ENCODE results near the gene DHRS2.
A peak's percentile ranks its signal among the peaks of the same experiment; 100 is the strongest.

DHRS2 gene, protein sequence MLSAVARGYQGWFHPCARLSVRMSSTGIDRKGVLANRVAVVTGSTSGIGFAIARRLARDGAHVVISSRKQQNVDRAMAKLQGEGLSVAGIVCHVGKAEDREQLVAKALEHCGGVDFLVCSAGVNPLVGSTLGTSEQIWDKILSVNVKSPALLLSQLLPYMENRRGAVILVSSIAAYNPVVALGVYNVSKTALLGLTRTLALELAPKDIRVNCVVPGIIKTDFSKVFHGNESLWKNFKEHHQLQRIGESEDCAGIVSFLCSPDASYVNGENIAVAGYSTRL

DNA sequence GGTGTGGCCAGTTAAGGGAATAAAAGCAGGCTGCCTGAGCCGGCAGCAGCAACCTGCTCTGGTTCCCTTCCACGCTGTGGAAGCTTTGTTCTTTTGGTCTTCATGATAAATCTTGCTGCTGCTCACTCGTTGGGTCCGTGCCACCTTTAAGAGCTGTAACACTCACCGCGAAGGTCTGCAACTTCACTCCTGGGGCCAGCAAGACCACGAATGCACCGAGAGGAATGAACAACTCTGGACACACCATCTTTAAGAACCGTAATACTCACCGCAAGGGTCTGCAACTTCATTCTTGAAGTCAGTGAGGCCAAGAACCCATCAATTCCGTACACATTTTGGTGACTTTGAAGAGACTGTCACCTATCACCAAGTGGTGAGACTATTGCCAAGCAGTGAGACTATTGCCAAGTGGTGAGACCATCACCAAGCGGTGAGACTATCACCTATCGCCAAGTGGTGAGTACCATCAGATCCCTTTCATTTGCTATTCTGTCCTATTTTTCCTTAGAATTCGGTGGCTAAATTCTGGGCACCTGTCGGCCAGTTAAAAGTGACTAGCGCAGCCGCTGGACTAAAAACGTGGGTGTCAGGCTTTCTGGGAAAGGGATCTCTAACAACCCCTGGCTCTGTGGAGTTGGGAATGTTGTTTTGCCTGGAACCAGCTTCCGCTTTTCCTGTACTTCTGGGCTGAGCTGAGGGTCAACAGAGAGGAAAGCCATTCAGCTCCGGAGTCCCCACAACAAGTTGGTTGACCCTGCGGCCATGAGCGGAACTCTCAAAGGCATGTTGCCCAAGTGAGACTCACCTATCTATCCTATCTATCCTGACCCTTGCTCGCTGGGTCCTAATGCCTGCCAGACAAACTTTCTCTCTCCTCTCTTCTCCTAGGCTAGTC is at the start of gene DHRS2:
Gene DHRS2 (plus strand): TSS at position 48 of the 895 bp plus-strand sequence. CDS start 2,501 bp downstream, outside the sequence.
- ATAC-seq: no peak
- TF ChIP-seq ISL1 (CRISPR knock-in tag; IDR thresholded peaks at IDR 0.05) (no peak), GLIS3 (CRISPR knock-in tag; IDR thresholded peaks at IDR 0.05) (no peak), OSR1 (CRISPR knock-in tag; IDR thresholded peaks at IDR 0.05) (no peak)
- TF ChIP-seq, protein P1, sequence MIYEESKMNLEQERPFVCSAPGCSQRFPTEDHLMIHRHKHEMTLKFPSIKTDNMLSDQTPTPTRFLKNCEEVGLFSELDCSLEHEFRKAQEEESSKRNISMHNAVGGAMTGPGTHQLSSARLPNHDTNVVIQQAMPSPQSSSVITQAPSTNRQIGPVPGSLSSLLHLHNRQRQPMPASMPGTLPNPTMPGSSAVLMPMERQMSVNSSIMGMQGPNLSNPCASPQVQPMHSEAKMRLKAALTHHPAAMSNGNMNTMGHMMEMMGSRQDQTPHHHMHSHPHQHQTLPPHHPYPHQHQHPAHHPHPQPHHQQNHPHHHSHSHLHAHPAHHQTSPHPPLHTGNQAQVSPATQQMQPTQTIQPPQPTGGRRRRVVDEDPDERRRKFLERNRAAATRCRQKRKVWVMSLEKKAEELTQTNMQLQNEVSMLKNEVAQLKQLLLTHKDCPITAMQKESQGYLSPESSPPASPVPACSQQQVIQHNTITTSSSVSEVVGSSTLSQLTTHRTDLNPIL (CRISPR knock-in tag; IDR thresholded peaks at IDR 0.05; ENCODE audit: low read depth): no peak
- TF ChIP-seq, protein P2, sequence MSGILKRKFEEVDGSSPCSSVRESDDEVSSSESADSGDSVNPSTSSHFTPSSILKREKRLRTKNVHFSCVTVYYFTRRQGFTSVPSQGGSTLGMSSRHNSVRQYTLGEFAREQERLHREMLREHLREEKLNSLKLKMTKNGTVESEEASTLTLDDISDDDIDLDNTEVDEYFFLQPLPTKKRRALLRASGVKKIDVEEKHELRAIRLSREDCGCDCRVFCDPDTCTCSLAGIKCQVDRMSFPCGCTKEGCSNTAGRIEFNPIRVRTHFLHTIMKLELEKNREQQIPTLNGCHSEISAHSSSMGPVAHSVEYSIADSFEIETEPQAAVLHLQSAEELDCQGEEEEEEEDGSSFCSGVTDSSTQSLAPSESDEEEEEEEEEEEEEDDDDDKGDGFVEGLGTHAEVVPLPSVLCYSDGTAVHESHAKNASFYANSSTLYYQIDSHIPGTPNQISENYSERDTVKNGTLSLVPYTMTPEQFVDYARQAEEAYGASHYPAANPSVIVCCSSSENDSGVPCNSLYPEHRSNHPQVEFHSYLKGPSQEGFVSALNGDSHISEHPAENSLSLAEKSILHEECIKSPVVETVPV (CRISPR knock-in tag; IDR thresholded peaks at IDR 0.05): no peak

DNA sequence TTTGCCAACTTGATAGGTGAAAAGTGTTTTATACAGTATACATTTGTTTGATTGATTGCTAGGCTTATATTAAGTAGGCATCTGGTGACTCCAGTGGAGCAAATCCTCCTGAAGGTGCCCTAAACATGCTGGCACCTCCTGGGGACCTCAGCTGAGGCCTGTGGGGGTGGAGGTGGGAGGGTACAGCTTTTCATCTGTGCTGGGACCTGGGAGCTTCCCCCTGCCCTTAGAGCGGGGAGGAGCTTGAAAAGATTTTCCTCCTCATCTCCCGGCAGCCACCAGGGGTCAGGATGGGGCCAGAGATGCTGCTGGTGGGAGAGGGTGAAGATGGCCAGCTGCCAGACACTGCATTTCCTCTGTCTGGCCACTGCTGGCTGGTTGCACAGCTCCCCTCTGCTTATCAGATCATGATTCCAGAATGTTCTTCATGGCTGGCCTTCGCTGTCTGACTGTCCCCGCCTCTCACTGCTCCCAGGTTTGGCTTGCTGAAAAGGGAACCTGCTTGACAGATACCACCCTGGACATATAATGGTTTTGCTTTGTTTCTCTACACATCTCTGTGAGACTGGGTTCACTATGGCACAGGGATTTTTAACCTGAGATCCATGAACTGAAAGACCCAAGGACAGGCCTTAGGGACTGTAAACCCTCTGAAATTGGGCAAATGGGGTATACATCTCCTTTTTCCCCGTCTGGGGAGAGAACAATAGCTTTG is 47.1 kb upstream of the DHRS2 start:
- ATAC-seq: peak; percentile 100
- TF ChIP-seq ESRRG (CRISPR knock-in tag; IDR thresholded peaks at IDR 0.05): no peak
- TF ChIP-seq PPARA (CRISPR knock-in tag; IDR thresholded peaks at IDR 0.05; ENCODE audit: borderline replicate concordance): no peak
- peak; percentile 26; the same call in 1 of the 2 replicates for TF ChIP-seq ZNF70 (CRISPR knock-in tag; IDR thresholded peaks at IDR 0.05)
- no peak for TF ChIP-seq OSR1 (CRISPR knock-in tag; IDR thresholded peaks at IDR 0.05)
- no peak for TF ChIP-seq ISL1 (CRISPR knock-in tag; IDR thresholded peaks at IDR 0.05)
- TF ChIP-seq, protein P3, sequence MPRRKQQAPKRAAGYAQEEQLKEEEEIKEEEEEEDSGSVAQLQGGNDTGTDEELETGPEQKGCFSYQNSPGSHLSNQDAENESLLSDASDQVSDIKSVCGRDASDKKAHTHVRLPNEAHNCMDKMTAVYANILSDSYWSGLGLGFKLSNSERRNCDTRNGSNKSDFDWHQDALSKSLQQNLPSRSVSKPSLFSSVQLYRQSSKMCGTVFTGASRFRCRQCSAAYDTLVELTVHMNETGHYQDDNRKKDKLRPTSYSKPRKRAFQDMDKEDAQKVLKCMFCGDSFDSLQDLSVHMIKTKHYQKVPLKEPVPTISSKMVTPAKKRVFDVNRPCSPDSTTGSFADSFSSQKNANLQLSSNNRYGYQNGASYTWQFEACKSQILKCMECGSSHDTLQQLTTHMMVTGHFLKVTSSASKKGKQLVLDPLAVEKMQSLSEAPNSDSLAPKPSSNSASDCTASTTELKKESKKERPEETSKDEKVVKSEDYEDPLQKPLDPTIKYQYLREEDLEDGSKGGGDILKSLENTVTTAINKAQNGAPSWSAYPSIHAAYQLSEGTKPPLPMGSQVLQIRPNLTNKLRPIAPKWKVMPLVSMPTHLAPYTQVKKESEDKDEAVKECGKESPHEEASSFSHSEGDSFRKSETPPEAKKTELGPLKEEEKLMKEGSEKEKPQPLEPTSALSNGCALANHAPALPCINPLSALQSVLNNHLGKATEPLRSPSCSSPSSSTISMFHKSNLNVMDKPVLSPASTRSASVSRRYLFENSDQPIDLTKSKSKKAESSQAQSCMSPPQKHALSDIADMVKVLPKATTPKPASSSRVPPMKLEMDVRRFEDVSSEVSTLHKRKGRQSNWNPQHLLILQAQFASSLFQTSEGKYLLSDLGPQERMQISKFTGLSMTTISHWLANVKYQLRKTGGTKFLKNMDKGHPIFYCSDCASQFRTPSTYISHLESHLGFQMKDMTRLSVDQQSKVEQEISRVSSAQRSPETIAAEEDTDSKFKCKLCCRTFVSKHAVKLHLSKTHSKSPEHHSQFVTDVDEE (CRISPR knock-in tag; IDR thresholded peaks at IDR 0.05): peak; percentile 70; the same call in 1 of the 2 replicates

DNA sequence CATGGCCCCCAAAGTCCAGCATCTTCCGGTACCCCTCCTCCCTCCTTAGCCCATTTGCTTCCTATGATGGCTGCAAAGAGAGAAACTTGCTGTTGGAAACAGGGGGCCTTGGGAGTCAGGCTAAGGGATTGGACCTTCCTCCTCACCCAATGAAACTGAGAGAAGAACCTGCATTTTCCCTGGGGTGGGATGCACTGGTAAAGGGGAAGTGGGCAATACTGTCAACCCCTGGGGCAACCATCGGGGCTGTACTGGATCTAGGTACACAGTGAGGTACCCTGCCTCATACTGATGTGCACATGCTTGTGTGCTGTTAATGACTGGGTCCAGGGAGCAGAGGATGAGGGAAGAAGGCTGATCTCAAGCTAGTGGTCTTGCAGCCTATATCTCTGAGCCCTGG is 46.6 kb upstream of the DHRS2 start:
- ATAC-seq: no peak; the same call in 2 of the 3 replicates
- TF ChIP-seq ZNF70 (CRISPR knock-in tag; IDR thresholded peaks at IDR 0.05) (no peak), BACH2 (CRISPR knock-in tag; IDR thresholded peaks at IDR 0.05; ENCODE audit: borderline replicate concordance) (no peak), SNAI2 (CRISPR knock-in tag; IDR thresholded peaks at IDR 0.05) (no peak), TCF4 (CRISPR knock-in tag; IDR thresholded peaks at IDR 0.05; ENCODE audit: borderline replicate concordance) (no peak), ZNF565 (CRISPR knock-in tag; conservative IDR thresholded peaks at IDR 0.05; ENCODE audit: low read depth) (no peak), ARNTL (CRISPR knock-in tag; IDR thresholded peaks at IDR 0.05; ENCODE audit: borderline replicate concordance, low read depth) (no peak), ISL1 (CRISPR knock-in tag; IDR thresholded peaks at IDR 0.05) (no peak), ZFP30 (CRISPR knock-in tag; IDR thresholded peaks at IDR 0.05) (no peak), ESRRG (CRISPR knock-in tag; IDR thresholded peaks at IDR 0.05) (no peak), ZFP3 (CRISPR knock-in tag; IDR thresholded peaks at IDR 0.05) (no peak), OSR1 (CRISPR knock-in tag; IDR thresholded peaks at IDR 0.05) (no peak), GLIS3 (CRISPR knock-in tag; IDR thresholded peaks at IDR 0.05) (no peak), PPARA (CRISPR knock-in tag; IDR thresholded peaks at IDR 0.05; ENCODE audit: borderline replicate concordance) (no peak), ZNF8 (CRISPR knock-in tag; IDR thresholded peaks at IDR 0.05) (no peak)
- TF ChIP-seq, protein P3 (CRISPR knock-in tag; IDR thresholded peaks at IDR 0.05): no peak
- TF ChIP-seq, protein P4, sequence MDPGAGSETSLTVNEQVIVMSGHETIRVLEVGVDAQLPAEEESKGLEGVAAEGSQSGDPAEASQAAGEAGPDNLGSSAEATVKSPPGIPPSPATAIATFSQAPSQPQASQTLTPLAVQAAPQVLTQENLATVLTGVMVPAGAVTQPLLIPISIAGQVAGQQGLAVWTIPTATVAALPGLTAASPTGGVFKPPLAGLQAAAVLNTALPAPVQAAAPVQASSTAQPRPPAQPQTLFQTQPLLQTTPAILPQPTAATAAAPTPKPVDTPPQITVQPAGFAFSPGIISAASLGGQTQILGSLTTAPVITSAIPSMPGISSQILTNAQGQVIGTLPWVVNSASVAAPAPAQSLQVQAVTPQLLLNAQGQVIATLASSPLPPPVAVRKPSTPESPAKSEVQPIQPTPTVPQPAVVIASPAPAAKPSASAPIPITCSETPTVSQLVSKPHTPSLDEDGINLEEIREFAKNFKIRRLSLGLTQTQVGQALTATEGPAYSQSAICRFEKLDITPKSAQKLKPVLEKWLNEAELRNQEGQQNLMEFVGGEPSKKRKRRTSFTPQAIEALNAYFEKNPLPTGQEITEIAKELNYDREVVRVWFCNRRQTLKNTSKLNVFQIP (CRISPR knock-in tag; IDR thresholded peaks at IDR 0.05; ENCODE audit: borderline replicate concordance, low read depth): no peak
- TF ChIP-seq, protein P2 (CRISPR knock-in tag; IDR thresholded peaks at IDR 0.05): no peak
- TF ChIP-seq, protein P5, sequence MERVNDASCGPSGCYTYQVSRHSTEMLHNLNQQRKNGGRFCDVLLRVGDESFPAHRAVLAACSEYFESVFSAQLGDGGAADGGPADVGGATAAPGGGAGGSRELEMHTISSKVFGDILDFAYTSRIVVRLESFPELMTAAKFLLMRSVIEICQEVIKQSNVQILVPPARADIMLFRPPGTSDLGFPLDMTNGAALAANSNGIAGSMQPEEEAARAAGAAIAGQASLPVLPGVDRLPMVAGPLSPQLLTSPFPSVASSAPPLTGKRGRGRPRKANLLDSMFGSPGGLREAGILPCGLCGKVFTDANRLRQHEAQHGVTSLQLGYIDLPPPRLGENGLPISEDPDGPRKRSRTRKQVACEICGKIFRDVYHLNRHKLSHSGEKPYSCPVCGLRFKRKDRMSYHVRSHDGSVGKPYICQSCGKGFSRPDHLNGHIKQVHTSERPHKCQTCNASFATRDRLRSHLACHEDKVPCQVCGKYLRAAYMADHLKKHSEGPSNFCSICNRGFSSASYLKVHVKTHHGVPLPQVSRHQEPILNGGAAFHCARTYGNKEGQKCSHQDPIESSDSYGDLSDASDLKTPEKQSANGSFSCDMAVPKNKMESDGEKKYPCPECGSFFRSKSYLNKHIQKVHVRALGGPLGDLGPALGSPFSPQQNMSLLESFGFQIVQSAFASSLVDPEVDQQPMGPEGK (CRISPR knock-in tag; IDR thresholded peaks at IDR 0.05; ENCODE audit: borderline replicate concordance): no peak

Measured in SK-N-SH treated with all-trans-retinoic acid at 6 μM for 48 hours (cell line).